ENCODE results near the gene RIN2. TPM values are rescaled to one million over a fixed set of nuclear protein-coding genes. Genes with fewer than 3 reads are reported as not detected.

RIN2 gene
- total RNA-seq, 1 donor = 55.7 TPM

- DNase-seq (ENCODE audit: insufficient read length, low spot score, missing footprints) = no peak
- Histone ChIP-seq H2AFZ (ENCODE audit: low read length) (no peak overlapping the region), H3K27me3 (ENCODE audit: insufficient read depth, low read length) (no peaks in the 10 kb centered on the region), H3K4me2 (ENCODE audit: insufficient read depth, low read length) (no peak overlapping the region), H3K79me2 (ENCODE audit: insufficient read depth, low read length) (no peaks in the 10 kb centered on the region), H3K27ac (ENCODE audit: low read depth, low read length) (no peak overlapping the region), H3K4me3 (ENCODE audit: insufficient read depth, low read length) (no peak overlapping the region), H4K20me1 (ENCODE audit: insufficient read depth, low read length) (no peaks in the 10 kb centered on the region), H3K4me1 (ENCODE audit: insufficient read depth, low read length) (no peaks in the 10 kb centered on the region), H3K9me3 (ENCODE audit: low read depth, low read length) (no peaks in the 10 kb centered on the region), H3K36me3 (ENCODE audit: insufficient read depth, low read length) (no peaks in the 10 kb centered on the region)
- no peak for TF ChIP-seq CTCF (IDR thresholded peaks at IDR 0.05; ENCODE audit: extremely low read depth, low read depth, low read length)
These were observed 42.1 kb upstream of the RIN2 start for GRCh38 chr20:19715986-19716385.

GRCh38 chr20:19718880-19719279 is 39.2 kb upstream of the RIN2 start:
- TF ChIP-seq CTCF (IDR thresholded peaks at IDR 0.05; ENCODE audit: extremely low read depth, low read depth, low read length) = no peak
- H2AFZ ChIP-seq (ENCODE audit: low read length) = no peak overlapping the region
- no peak overlapping the region for H3K27ac ChIP-seq (ENCODE audit: low read depth, low read length)
- H3K4me2 ChIP-seq (ENCODE audit: insufficient read depth, low read length) = no peak overlapping the region
- no peaks in the 10 kb centered on the region for H4K20me1 ChIP-seq (ENCODE audit: insufficient read depth, low read length)
- DNase-seq (ENCODE audit: insufficient read length, low spot score, missing footprints) = no peak
- no peaks in the 10 kb centered on the region for H3K36me3 ChIP-seq (ENCODE audit: insufficient read depth, low read length)
- no peaks in the 10 kb centered on the region for H3K4me1 ChIP-seq (ENCODE audit: insufficient read depth, low read length)
- H3K79me2 ChIP-seq (ENCODE audit: insufficient read depth, low read length) = no peaks in the 10 kb centered on the region
- no peaks in the 10 kb centered on the region for H3K9me3 ChIP-seq (ENCODE audit: low read depth, low read length)
- no peak overlapping the region for H3K4me3 ChIP-seq (ENCODE audit: insufficient read depth, low read length)
- peaks cover 3% of the 10 kb centered on the region for H3K27me3 ChIP-seq (ENCODE audit: insufficient read depth, low read length)

GRCh38 chr20:19720991-19721390 is 37.1 kb upstream of the RIN2 start:
- Histone ChIP-seq H3K36me3 (ENCODE audit: insufficient read depth, low read length) (no peaks in the 10 kb centered on the region), H2AFZ (ENCODE audit: low read length) (no peak overlapping the region), H3K4me1 (ENCODE audit: insufficient read depth, low read length) (peaks cover 3% of the 10 kb centered on the region), H3K9me3 (ENCODE audit: low read depth, low read length) (no peaks in the 10 kb centered on the region), H3K27me3 (ENCODE audit: insufficient read depth, low read length) (peaks cover 3% of the 10 kb centered on the region), H3K79me2 (ENCODE audit: insufficient read depth, low read length) (no peaks in the 10 kb centered on the region), H3K4me2 (ENCODE audit: insufficient read depth, low read length) (no peak overlapping the region), H3K27ac (ENCODE audit: low read depth, low read length) (no peak overlapping the region), H3K4me3 (ENCODE audit: insufficient read depth, low read length) (no peak overlapping the region), H4K20me1 (ENCODE audit: insufficient read depth, low read length) (no peaks in the 10 kb centered on the region)
- no peak for DNase-seq (ENCODE audit: insufficient read length, low spot score, missing footprints)
- no peak for TF ChIP-seq CTCF (IDR thresholded peaks at IDR 0.05; ENCODE audit: extremely low read depth, low read depth, low read length)

- no peak overlapping the region for H3K4me2 ChIP-seq (ENCODE audit: insufficient read depth, low read length)
- peaks cover 10% of the 10 kb centered on the region for H3K4me1 ChIP-seq (ENCODE audit: insufficient read depth, low read length)
- H3K36me3 ChIP-seq (ENCODE audit: insufficient read depth, low read length) = no peaks in the 10 kb centered on the region
- no peak for TF ChIP-seq CTCF (IDR thresholded peaks at IDR 0.05; ENCODE audit: extremely low read depth, low read depth, low read length)
- no peaks in the 10 kb centered on the region for H3K79me2 ChIP-seq (ENCODE audit: insufficient read depth, low read length)
- H3K27me3 ChIP-seq (ENCODE audit: insufficient read depth, low read length) = peaks cover 3% of the 10 kb centered on the region
- H3K27ac ChIP-seq (ENCODE audit: low read depth, low read length) = no peak overlapping the region
- H2AFZ ChIP-seq (ENCODE audit: low read length) = no peak overlapping the region
- no peak overlapping the region for H3K4me3 ChIP-seq (ENCODE audit: insufficient read depth, low read length)
- no peaks in the 10 kb centered on the region for H3K9me3 ChIP-seq (ENCODE audit: low read depth, low read length)
- no peak for DNase-seq (ENCODE audit: insufficient read length, low spot score, missing footprints)
- no peaks in the 10 kb centered on the region for H4K20me1 ChIP-seq (ENCODE audit: insufficient read depth, low read length)
These were observed 35.0 kb upstream of the RIN2 start for GRCh38 chr20:19723051-19723450.
